HCT116 (cell line): ENCODE results near the gene CEP43. TPM values are rescaled to one million over a fixed set of nuclear protein-coding genes. Genes with fewer than 3 reads are reported as not detected.

Source experiments
- CTCF ChIP-seq, 3 experiments: fragments of 200-600 bp in 1 of 3; sonication (generic) in 1 of 3; IDR thresholded peaks in 2 of 3; conservative IDR thresholded peaks in 1 of 3; 2 replicates each; pipeline ENCODE4 v1.5.1; 2012 to 2017; ENCODE audit warnings: low read depth in 2 of 3, low read length in 2 of 3, antibody characterized with exemption in 1 of 3, borderline replicate concordance in 1 of 3, control low read depth in 1 of 3, mild to moderate bottlenecking in 1 of 3, mixed read lengths in 1 of 3, mixed run types in 1 of 3, moderate library complexity in 1 of 3; ENCODE audit not compliant: insufficient read depth in 1 of 3
- FOSL1 ChIP-seq: IDR thresholded peaks from 2 replicates; pipeline ENCODE4 v1.6.1; 2012; ENCODE audit warnings: low read depth
- REST ChIP-seq: IDR thresholded peaks from 2 replicates; pipeline ENCODE4 v1.6.1; 2012; ENCODE audit warnings: low read depth
- ZNF274 ChIP-seq: fragments of 200-500 bp; sonication (Bioruptor generic); IDR thresholded peaks from 2 replicates; pipeline ENCODE4 v1.6.1; 2014; ENCODE audit warnings: mild to moderate bottlenecking, low read depth, low read length, inconsistent platforms
- total RNA-seq: library from RNA; stranded (reverse); gene quantifications from one replicate; pipeline ENCODE4 v1.2.1, GENCODE V29; 2021; ENCODE audit not compliant: unreplicated experiment

CEP43 gene
- total RNA-seq, 1 experiment from 2014 or later: 15.8 TPM

DNA sequence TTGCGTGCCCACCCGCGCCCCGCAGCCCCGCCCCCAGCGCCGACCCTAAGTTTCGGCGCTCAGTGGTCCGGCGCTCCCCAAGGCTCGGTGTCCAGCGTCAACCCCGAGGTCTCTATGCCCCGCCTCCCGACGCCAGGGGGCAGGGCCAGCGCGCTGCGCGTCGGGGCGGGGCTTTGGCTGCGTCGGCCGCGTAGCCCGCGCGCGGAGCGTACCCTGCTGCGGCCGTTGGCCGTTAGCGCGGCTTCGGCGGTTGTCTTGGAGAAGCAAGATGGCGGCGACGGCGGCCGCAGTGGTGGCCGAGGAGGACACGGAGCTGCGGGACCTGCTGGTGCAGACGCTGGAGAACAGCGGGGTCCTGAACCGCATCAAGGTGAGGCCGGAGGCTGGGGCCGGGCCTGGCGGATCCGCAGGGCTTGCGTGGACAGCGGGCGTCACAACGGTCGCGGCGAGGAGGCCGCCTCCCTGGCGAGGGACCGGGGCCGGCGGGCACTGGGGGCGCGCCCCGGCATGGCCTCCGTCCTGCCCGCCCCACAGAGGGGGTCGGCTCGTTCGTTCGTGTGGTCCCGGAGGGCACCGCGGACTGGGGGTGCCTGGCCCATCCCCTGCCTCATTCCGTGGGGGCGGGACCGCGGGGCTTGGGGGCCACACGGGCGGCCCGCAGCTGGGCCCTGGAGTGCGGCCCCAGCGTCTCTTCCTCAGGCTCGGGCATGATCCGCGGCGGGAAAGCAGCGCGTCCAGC, at the start of gene CEP43 (continued):
- no peak for TF ChIP-seq REST
- no peak for TF ChIP-seq CTCF (IDR thresholded peaks at IDR 0.05 in 2 of 3, conservative IDR thresholded peaks at IDR 0.05 in 1 of 3; ENCODE audit: borderline replicate concordance in 1 of 3, insufficient read depth in 1 of 3, low read depth in 2 of 3, low read length in 2 of 3)
- no peak for TF ChIP-seq ZNF274
- TF ChIP-seq FOSL1: no peak
